HCT116 (cell line): ENCODE data around the gene SLIT1. TPM values are rescaled to one million over a fixed set of nuclear protein-coding genes. Genes with fewer than 3 reads are reported as not detected.

Experiments
- ATAC-seq: fragments of 200-7000 bp; cut with Tn5 transposase; 2 replicates; pipeline ENCODE4 v1.9.1; 2020; ENCODE audit warnings: mild to moderate bottlenecking, moderate library complexity
- BruUV-seq: library from RNA; stranded (reverse); fragments of 400-500 nt; replicated peaks from 2 replicates; lab custom pipeline; 2021; lab: Mats Ljungman, UMichigan
- CTCF ChIA-PET: fragments of 300-600 bp; sonication (Branson Sonifier 250); formaldehyde crosslinking; loops from one replicate; lab custom pipeline; 2021; ENCODE audit warnings: antibody characterized with exemption; lab: Charles Lee
- POLR2A ChIA-PET: fragments of 300-600, 350-600 bp; sonication (Branson Sonifier 250); formaldehyde crosslinking; loops from one replicate; lab custom pipeline; 2021; ENCODE audit warnings: antibody characterized with exemption; lab: Charles Lee
- RAD21 ChIA-PET, 2 experiments: fragments of 300-600 bp; sonication (Branson Sonifier 250); formaldehyde crosslinking; loops; one replicate each; lab custom pipeline; 2023; ENCODE audit warnings: low total read pairs in 2 of 2; ENCODE audit not compliant: uncharacterized antibody in 2 of 2, unreplicated experiment in 2 of 2, low non-redundant PET in 1 of 2; lab: Charles Lee
- DNase-seq: peaks from one replicate; pipeline ENCODE4 v3.0.0-alpha.2; 2010; ENCODE audit warnings: low read depth, low spot score
- H2AFZ ChIP-seq: fragments of 200-600 bp; shearing (Covaris generic), sonication (generic); 2 replicates; pipeline ENCODE4 v1.6.1; 2017; ENCODE audit warnings: low read depth, mixed run types, mixed read lengths, antibody characterized with exemption, low read length; ENCODE audit not compliant: poor library complexity, severe bottlenecking
- H3K27ac ChIP-seq: 2 replicates; pipeline ENCODE4 v1.5.1; 2012; ENCODE audit warnings: low read depth, low read length
- H3K27me3 ChIP-seq: fragments of 200-600 bp; sonication (generic); 2 replicates; pipeline ENCODE4 v1.6.1; 2016; ENCODE audit warnings: mixed run types, low read length, mixed read lengths; ENCODE audit not compliant: insufficient read depth
- H3K36me3 ChIP-seq, 2 experiments: fragments of 200-500 bp in 1 of 2; fragments of 200-600 bp in 1 of 2; sonication (Bioruptor generic) in 1 of 2; sonication (generic) in 1 of 2; 2 replicates each; pipeline versions ENCODE4 v1.5.1 to v1.6.1; 2014 to 2016; ENCODE audit warnings: low read length in 2 of 2, inconsistent platforms in 1 of 2, mixed read lengths in 1 of 2, mixed run types in 1 of 2; ENCODE audit not compliant: insufficient read depth in 2 of 2, control insufficient read depth in 1 of 2
- H3K4me1 ChIP-seq, 2 experiments: fragments of 200-600 bp in 1 of 2; sonication (generic) in 1 of 2; 2 replicates each; pipeline versions ENCODE4 v1.5.1 to v1.6.1; 2012 to 2017; ENCODE audit warnings: low read length in 2 of 2, inconsistent platforms in 1 of 2, mild to moderate bottlenecking in 1 of 2, mixed read lengths in 1 of 2, mixed run types in 1 of 2, moderate library complexity in 1 of 2; ENCODE audit not compliant: insufficient read depth in 2 of 2, control insufficient read depth in 1 of 2
- H3K4me2 ChIP-seq: fragments of 200-600 bp; sonication (generic); 2 replicates; pipeline ENCODE4 v1.6.1; 2017; ENCODE audit warnings: mixed run types, low read length, mixed read lengths
- H3K4me3 ChIP-seq, 2 experiments: fragments of 200-600 bp in 1 of 2; sonication (generic) in 1 of 2; replicated peaks in 1 of 2; 2 replicates each; pipeline ENCODE4 v1.5.1; 2011 to 2016; ENCODE audit warnings: low read length in 2 of 2, control low read depth in 1 of 2, low read depth in 1 of 2, mild to moderate bottlenecking in 1 of 2, mixed read lengths in 1 of 2, mixed run types in 1 of 2
- H3K79me2 ChIP-seq: fragments of 200-600 bp; sonication (generic); 2 replicates; pipeline ENCODE4 v1.6.1; 2017; ENCODE audit warnings: mild to moderate bottlenecking, mixed run types, low read length, moderate library complexity, mixed read lengths; ENCODE audit not compliant: insufficient read depth
- H3K9ac ChIP-seq: fragments of 200-600 bp; sonication (generic); 2 replicates; pipeline ENCODE4 v1.6.1; 2016; ENCODE audit warnings: low read length, mixed read lengths
- H3K9me2 ChIP-seq: fragments of 200-600 bp; sonication (generic), shearing (Covaris generic); 2 replicates; pipeline ENCODE4 v1.6.1; 2017; ENCODE audit warnings: mixed run types, mild to moderate bottlenecking, moderate library complexity; ENCODE audit not compliant: insufficient read depth
- H3K9me3 ChIP-seq, 2 experiments: fragments of 200-500 bp in 1 of 2; fragments of 200-600 bp in 1 of 2; sonication (Bioruptor generic) in 1 of 2; sonication (generic) in 1 of 2; 2 replicates each; pipeline ENCODE4 v1.6.1; 2014 to 2017; ENCODE audit warnings: low read length in 2 of 2, mixed read lengths in 2 of 2, inconsistent platforms in 1 of 2, low read depth in 1 of 2, mild to moderate bottlenecking in 1 of 2, mixed run types in 1 of 2, moderate library complexity in 1 of 2; ENCODE audit not compliant: control insufficient read depth in 1 of 2, insufficient read depth in 1 of 2
- H4K20me1 ChIP-seq: fragments of 200-600 bp; sonication (generic), shearing (Covaris generic); 2 replicates; pipeline ENCODE4 v1.6.1; 2017; ENCODE audit warnings: mixed run types, mild to moderate bottlenecking, moderate library complexity; ENCODE audit not compliant: insufficient read depth
- CEBPB ChIP-seq: IDR thresholded peaks from 2 replicates; pipeline ENCODE4 v1.6.1; 2012; ENCODE audit warnings: low read depth
- EZH2phosphoT487 ChIP-seq: fragments of 200-600 bp; IDR thresholded peaks from 2 replicates; pipeline ENCODE4 v1.6.1; 2018; ENCODE audit warnings: antibody characterized with exemption, borderline replicate concordance
- FOSL1 ChIP-seq: IDR thresholded peaks from 2 replicates; pipeline ENCODE4 v1.6.1; 2012; ENCODE audit warnings: low read depth
- SIN3A ChIP-seq: IDR thresholded peaks from 2 replicates; pipeline ENCODE4 v1.6.1; 2012; ENCODE audit warnings: low read depth
- SP1 ChIP-seq: IDR thresholded peaks from 2 replicates; pipeline ENCODE4 v1.6.1; 2012; ENCODE audit warnings: low read depth
- SRF ChIP-seq: IDR thresholded peaks from 2 replicates; pipeline ENCODE4 v1.6.1; 2012; ENCODE audit warnings: low read depth
- ZFX ChIP-seq: fragments of 450-650 bp; IDR thresholded peaks from 2 replicates; pipeline ENCODE4 v1.6.1; 2017
- intact Hi-C: fragments of 100-400 bp; cut with micrococcal nuclease; formaldehyde crosslinking; loops from 2 replicates; pipeline ENCODE4 v1.10.0; 2022
- total RNA-seq: library from RNA; stranded (reverse); gene quantifications from one replicate; pipeline ENCODE4 v1.2.1, GENCODE V29; 2021; ENCODE audit not compliant: unreplicated experiment
- TF ChIP-seq, protein P1 (sequence below), 3 experiments: fragments of 200-600 bp in 1 of 3; sonication (generic) in 1 of 3; IDR thresholded peaks in 2 of 3; conservative IDR thresholded peaks in 1 of 3; 2 replicates each; pipeline ENCODE4 v1.5.1; 2012 to 2017; ENCODE audit warnings: low read depth in 2 of 3, low read length in 2 of 3, antibody characterized with exemption in 1 of 3, borderline replicate concordance in 1 of 3, control low read depth in 1 of 3, mild to moderate bottlenecking in 1 of 3, mixed read lengths in 1 of 3, mixed run types in 1 of 3, moderate library complexity in 1 of 3; ENCODE audit not compliant: insufficient read depth in 1 of 3
- TF ChIP-seq, protein P2 (sequence below): IDR thresholded peaks from 2 replicates; pipeline ENCODE4 v1.6.1; 2012
- TF ChIP-seq, protein P3 (sequence below): IDR thresholded peaks from 2 replicates; pipeline ENCODE4 v1.6.1; 2012; ENCODE audit warnings: low read depth

The SLIT1 gene
- total RNA-seq, 1 experiment from 2014 or later = 0.42 TPM

DNA sequence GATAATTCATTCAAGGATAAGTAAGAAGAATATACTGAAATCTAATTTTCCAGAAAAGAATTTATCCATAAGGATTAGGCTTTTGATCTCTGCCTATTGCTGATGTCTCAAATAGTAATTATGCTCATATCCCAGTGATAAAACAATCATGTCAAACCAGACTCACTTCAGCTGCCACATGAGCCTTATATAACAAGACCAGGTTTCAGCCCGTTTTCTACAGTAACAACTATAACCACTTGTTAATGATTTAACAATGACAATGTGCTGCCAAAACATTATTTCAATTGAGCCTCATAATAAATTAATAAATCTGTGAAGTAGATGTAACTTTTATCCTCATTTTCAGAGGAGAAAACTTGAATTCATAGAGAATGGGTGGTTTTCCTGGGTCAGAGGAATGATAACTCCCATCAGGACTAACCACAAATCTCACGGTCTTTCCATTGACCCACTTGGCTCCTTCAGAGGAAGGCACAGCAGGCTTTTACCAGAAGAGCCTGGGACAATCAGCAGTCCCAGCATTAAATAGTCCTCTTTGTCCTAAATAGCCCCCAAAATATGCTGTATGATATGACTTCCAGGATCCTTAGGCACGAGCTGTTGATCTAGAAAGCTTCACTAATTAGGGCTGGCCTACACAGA, 42.5 kb upstream of the SLIT1 start (continued):
- TF ChIP-seq, protein P1, sequence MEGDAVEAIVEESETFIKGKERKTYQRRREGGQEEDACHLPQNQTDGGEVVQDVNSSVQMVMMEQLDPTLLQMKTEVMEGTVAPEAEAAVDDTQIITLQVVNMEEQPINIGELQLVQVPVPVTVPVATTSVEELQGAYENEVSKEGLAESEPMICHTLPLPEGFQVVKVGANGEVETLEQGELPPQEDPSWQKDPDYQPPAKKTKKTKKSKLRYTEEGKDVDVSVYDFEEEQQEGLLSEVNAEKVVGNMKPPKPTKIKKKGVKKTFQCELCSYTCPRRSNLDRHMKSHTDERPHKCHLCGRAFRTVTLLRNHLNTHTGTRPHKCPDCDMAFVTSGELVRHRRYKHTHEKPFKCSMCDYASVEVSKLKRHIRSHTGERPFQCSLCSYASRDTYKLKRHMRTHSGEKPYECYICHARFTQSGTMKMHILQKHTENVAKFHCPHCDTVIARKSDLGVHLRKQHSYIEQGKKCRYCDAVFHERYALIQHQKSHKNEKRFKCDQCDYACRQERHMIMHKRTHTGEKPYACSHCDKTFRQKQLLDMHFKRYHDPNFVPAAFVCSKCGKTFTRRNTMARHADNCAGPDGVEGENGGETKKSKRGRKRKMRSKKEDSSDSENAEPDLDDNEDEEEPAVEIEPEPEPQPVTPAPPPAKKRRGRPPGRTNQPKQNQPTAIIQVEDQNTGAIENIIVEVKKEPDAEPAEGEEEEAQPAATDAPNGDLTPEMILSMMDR (IDR thresholded peaks at IDR 0.05 in 2 of 3, conservative IDR thresholded peaks at IDR 0.05 in 1 of 3; ENCODE audit: borderline replicate concordance in 1 of 3, insufficient read depth in 1 of 3, low read depth in 2 of 3, low read length in 2 of 3) = no peak

GRCh38 chr10:97226398-97226797, 40.6 kb upstream of the SLIT1 start:
- CTCF ChIA-PET = no interaction called here

More at GRCh38 chr10:97226398-97226797, 40.6 kb upstream of the SLIT1 start:
- H3K4me3 ChIP-seq = no peak overlapping the region
- no peaks in the 10 kb centered on the region for H4K20me1 ChIP-seq
- no TSS peak for BruUV-seq
- RAD21 ChIA-PET = no interaction called here
- H2AFZ ChIP-seq = no peak overlapping the region
- H3K79me2 ChIP-seq = no peaks in the 10 kb centered on the region
- intact Hi-C loops = no loop called here
- no peak overlapping the region for H3K27ac ChIP-seq
- H3K9ac ChIP-seq = no peak overlapping the region
- H3K4me2 ChIP-seq = no peak overlapping the region
- DNase-seq = no peak
- POLR2A ChIA-PET = no interaction called here
- no peak for ATAC-seq
- H3K27me3 ChIP-seq = no peaks in the 10 kb centered on the region
- H3K9me3 ChIP-seq = no peaks in the 10 kb centered on the region
- H3K9me2 ChIP-seq = no peaks in the 10 kb centered on the region
- TF ChIP-seq, protein P2, sequence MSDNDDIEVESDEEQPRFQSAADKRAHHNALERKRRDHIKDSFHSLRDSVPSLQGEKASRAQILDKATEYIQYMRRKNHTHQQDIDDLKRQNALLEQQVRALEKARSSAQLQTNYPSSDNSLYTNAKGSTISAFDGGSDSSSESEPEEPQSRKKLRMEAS = no peak
- TF ChIP-seq SIN3A (no peak), EZH2phosphoT487 (no peak), SRF (no peak), SP1 (no peak), ZFX (no peak), CEBPB (no peak), FOSL1 (no peak)
- TF ChIP-seq, protein P1 (IDR thresholded peaks at IDR 0.05 in 2 of 3, conservative IDR thresholded peaks at IDR 0.05 in 1 of 3; ENCODE audit: borderline replicate concordance in 1 of 3, insufficient read depth in 1 of 3, low read depth in 2 of 3, low read length in 2 of 3) = no peak
- TF ChIP-seq, protein P3, sequence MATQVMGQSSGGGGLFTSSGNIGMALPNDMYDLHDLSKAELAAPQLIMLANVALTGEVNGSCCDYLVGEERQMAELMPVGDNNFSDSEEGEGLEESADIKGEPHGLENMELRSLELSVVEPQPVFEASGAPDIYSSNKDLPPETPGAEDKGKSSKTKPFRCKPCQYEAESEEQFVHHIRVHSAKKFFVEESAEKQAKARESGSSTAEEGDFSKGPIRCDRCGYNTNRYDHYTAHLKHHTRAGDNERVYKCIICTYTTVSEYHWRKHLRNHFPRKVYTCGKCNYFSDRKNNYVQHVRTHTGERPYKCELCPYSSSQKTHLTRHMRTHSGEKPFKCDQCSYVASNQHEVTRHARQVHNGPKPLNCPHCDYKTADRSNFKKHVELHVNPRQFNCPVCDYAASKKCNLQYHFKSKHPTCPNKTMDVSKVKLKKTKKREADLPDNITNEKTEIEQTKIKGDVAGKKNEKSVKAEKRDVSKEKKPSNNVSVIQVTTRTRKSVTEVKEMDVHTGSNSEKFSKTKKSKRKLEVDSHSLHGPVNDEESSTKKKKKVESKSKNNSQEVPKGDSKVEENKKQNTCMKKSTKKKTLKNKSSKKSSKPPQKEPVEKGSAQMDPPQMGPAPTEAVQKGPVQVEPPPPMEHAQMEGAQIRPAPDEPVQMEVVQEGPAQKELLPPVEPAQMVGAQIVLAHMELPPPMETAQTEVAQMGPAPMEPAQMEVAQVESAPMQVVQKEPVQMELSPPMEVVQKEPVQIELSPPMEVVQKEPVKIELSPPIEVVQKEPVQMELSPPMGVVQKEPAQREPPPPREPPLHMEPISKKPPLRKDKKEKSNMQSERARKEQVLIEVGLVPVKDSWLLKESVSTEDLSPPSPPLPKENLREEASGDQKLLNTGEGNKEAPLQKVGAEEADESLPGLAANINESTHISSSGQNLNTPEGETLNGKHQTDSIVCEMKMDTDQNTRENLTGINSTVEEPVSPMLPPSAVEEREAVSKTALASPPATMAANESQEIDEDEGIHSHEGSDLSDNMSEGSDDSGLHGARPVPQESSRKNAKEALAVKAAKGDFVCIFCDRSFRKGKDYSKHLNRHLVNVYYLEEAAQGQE = no peak
- no peaks in the 10 kb centered on the region for H3K4me1 ChIP-seq
- 0 out of 4 replicates have a peak, but pooled peaks cover 2 to 14% of the 10 kb centered on the region in 2 experiments for H3K36me3 ChIP-seq
